ENCODE measurements around the gene SMG5. TPM values are rescaled to one million over a fixed set of nuclear protein-coding genes. Genes with fewer than 3 reads are reported as not detected.

The SMG5 gene
- total RNA-seq, 1 donor from 2014 or later: 103 TPM

DNA sequence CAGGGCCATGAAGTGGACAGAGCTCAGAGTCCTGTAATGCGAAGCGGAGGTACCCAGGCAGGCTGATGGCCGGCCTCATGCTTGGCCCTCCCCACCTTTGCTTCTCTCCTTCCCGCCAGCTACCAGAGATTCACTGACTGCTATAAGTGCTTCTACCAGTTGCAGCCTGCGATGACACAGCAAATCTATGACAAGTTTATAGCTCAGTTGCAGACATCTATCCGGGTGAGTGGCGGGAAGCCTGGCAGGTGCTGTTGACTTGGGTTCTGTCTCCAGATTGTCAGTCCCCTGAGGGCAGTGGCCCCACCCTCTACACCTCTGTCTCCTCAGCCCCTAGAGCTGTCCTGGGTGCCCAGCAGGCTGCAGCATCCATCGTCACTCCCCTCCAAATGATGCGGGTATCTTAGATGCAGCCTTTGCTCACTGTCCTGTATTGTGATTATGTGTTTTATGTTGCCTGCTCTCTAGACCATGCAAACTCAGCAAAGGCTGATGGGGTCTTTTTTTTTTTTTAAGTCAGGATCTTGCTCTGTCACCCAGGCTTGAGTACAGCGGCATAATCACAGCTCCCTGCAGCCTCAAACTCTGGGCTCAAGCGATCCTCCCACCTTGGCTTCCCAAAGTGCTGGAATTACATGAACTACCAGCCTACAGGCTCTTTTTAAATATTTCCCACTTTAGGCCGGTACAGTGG lies 50.3 kb downstream of the SMG5 start:
- no peak for DNase-seq (ENCODE audit: low spot score in 2 of 2, unreplicated experiment in 2 of 2)
- no peaks in the 10 kb centered on the region for H3K27me3 Mint-ChIP-seq (ENCODE audit: low read depth)
- peaks cover 4% of the 10 kb centered on the region for H3K4me1 Mint-ChIP-seq
- H3K9me3 Mint-ChIP-seq: no peaks in the 10 kb centered on the region
- no peak overlapping the region for H3K4me3 Mint-ChIP-seq
- TF ChIP-seq, protein P1, sequence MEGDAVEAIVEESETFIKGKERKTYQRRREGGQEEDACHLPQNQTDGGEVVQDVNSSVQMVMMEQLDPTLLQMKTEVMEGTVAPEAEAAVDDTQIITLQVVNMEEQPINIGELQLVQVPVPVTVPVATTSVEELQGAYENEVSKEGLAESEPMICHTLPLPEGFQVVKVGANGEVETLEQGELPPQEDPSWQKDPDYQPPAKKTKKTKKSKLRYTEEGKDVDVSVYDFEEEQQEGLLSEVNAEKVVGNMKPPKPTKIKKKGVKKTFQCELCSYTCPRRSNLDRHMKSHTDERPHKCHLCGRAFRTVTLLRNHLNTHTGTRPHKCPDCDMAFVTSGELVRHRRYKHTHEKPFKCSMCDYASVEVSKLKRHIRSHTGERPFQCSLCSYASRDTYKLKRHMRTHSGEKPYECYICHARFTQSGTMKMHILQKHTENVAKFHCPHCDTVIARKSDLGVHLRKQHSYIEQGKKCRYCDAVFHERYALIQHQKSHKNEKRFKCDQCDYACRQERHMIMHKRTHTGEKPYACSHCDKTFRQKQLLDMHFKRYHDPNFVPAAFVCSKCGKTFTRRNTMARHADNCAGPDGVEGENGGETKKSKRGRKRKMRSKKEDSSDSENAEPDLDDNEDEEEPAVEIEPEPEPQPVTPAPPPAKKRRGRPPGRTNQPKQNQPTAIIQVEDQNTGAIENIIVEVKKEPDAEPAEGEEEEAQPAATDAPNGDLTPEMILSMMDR (IDR thresholded peaks at IDR 0.05; ENCODE audit: unreplicated experiment): no peak
- H3K27ac Mint-ChIP-seq: no peak overlapping the region
- peaks cover 26% of the 10 kb centered on the region for H3K36me3 Mint-ChIP-seq

DNA sequence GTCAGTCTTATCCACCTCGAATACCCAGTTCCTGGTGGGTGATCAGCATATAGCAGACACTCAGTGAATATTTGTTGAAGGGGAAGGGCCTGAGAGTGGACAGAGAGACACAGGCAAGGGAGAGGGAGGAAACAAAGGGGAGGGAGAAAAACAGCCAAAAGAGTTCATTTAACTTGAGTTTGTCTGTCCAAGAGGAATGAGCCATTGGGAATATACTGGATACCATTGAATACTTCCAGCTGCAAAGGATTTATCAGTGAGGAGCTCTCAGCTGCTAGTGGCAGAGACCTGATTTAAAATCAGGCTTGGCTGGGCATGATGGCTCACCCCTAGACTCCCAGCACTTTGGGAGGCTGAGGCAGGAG lies 52.2 kb downstream of the SMG5 start:
- Mint-ChIP-seq H3K27ac (no peak overlapping the region), H3K36me3 (peaks cover 24% of the 10 kb centered on the region), H3K27me3 (ENCODE audit: low read depth) (no peaks in the 10 kb centered on the region), H3K4me1 (peaks cover 5% of the 10 kb centered on the region), H3K4me3 (no peak overlapping the region), H3K9me3 (no peaks in the 10 kb centered on the region)
- no peak for DNase-seq (ENCODE audit: low spot score in 2 of 2, unreplicated experiment in 2 of 2)
- TF ChIP-seq, protein P1 (IDR thresholded peaks at IDR 0.05; ENCODE audit: unreplicated experiment): no peak

DNA sequence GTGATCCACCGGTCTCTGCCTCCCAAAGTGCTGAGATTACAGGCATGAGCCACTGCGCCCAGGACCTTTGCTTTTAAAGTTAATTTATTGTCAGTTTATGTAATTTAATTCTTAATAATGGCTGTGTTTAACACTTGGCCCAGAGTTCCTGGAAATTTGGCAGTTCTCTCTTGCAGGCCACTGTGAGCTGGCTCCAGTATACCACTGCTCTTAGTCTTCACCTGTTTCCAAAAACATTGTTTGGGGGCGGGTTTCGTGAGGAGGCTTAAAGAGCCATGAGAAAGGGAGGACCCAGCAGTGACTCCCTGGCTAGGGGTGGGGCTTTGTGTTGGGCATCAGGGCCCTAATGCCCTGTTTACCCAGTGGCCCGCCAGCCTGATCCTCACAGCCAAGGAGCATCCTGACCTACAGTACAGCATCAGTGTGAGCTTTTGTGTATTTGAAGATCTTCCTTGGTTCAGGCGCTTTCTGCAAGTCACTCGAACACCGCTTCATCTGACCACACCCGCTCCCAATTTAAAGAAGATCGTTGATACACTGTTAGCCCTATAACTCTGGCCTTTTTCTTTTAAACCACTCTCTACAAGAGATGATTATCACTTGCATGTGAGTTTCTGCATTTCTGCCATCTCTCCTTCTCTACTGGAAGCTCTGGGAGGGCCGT lies 52.7 kb downstream of the SMG5 start:
- H3K27me3 Mint-ChIP-seq (ENCODE audit: low read depth): no peaks in the 10 kb centered on the region
- H3K27ac Mint-ChIP-seq: no peak overlapping the region
- peaks cover 8% of the 10 kb centered on the region for H3K4me1 Mint-ChIP-seq
- no peak for DNase-seq (ENCODE audit: low spot score in 2 of 2, unreplicated experiment in 2 of 2)
- H3K9me3 Mint-ChIP-seq: no peaks in the 10 kb centered on the region
- H3K36me3 Mint-ChIP-seq: peaks cover 26% of the 10 kb centered on the region
- H3K4me3 Mint-ChIP-seq: no peak overlapping the region
- TF ChIP-seq, protein P1 (IDR thresholded peaks at IDR 0.05; ENCODE audit: unreplicated experiment): no peak

DNA sequence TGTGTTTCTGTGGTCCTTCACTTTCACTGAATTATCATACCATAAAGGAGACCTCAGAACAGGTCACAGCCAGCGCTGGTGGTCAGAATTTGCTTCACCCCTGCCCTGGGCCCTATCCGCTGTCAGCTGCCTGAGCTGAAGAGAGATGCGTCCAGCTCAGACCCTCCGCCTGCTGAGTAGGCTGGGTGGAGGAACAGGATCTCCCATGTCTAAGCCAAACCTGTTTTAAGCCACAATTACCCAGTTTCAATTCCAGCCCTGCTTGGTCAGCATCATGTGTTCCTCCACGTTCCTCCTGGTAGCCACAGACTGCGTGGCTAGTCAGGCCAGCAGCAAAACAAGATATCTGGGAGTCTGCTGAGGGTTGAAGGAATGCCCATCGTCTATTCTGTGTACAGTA lies 54.1 kb downstream of the SMG5 start:
- Mint-ChIP-seq H3K4me3 (no peak overlapping the region), H3K27ac (no peak overlapping the region), H3K36me3 (peaks cover 25% of the 10 kb centered on the region), H3K9me3 (no peaks in the 10 kb centered on the region), H3K4me1 (peaks cover 7% of the 10 kb centered on the region), H3K27me3 (ENCODE audit: low read depth) (no peaks in the 10 kb centered on the region)
- TF ChIP-seq, protein P1 (IDR thresholded peaks at IDR 0.05; ENCODE audit: unreplicated experiment): no peak
- no peak for DNase-seq (ENCODE audit: low spot score in 2 of 2, unreplicated experiment in 2 of 2)

DNA sequence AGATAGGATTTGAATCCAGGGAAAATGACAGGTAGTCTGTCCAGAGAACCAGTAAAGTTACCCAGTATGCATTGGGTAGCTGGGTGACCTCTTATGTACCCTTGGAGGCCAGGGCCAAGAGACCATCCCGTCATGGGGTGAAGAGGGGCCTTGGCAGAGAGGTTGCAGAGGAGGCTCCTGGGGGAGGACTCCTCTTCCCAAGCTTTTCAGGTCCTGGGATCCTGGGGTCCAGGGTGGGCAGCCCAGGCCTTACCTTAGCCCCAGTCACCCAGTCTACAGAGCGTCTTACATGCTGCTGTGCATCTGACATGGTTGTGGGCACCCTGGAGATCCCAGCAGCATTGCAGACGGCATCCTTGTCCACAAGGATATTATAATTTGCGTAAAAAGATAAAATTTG lies 55.8 kb downstream of the SMG5 start:
- Mint-ChIP-seq H3K9me3 (no peaks in the 10 kb centered on the region), H3K36me3 (peaks cover 35% of the 10 kb centered on the region), H3K4me1 (peaks cover 4% of the 10 kb centered on the region), H3K4me3 (no peak overlapping the region), H3K27ac (no peak overlapping the region), H3K27me3 (ENCODE audit: low read depth) (no peaks in the 10 kb centered on the region)
- TF ChIP-seq, protein P1 (IDR thresholded peaks at IDR 0.05; ENCODE audit: unreplicated experiment): no peak
- DNase-seq (ENCODE audit: low spot score in 2 of 2, unreplicated experiment in 2 of 2): no peak
